Esophagus muscularis mucosa (tissue), 3 donors: Measurements from ENCODE around the gene TMEM50A.
"Not testable (repeated sequence)": the region's sequence is repeated elsewhere in the genome, so short reads cannot be mapped to it uniquely, and the experiment has no call there.

Source experiments
- CTCF ChIP-seq, 3 experiments: fragments of 200-600 bp in 2 of 3; fragments of 450-650 bp in 1 of 3; sonication (generic) in 2 of 3; IDR thresholded peaks; one replicate each; pipeline ENCODE4 v1.5.1; 2017 to 2019; ENCODE audit warnings: antibody characterized with exemption in 3 of 3, mild to moderate bottlenecking in 2 of 3, moderate library complexity in 1 of 3
- POLR2A ChIP-seq: fragments of 450-650 bp; IDR thresholded peaks from one replicate; pipeline ENCODE4 v1.6.1; 2017; ENCODE audit warnings: antibody characterized with exemption, moderate library complexity, mild to moderate bottlenecking, low read depth

- not testable (repeated sequence) for TF ChIP-seq POLR2A; CTCF (IDR thresholded peaks at IDR 0.05)
These were observed 9.3 kb upstream of the TMEM50A start for GRCh38 chr1:25328791-25329185.
